ENCODE data around the gene CREB3L2. TPM values are rescaled to one million over a fixed set of nuclear protein-coding genes. Genes with fewer than 3 reads are reported as not detected.

CREB3L2 gene
- total RNA-seq, 1 experiment from 2014 or later: 49.8 TPM

GRCh38 chr7:137890449-137890921, 111.4 kb downstream of the CREB3L2 start:
- H3K4me2 ChIP-seq (ENCODE audit: low read length): no peak overlapping the region
- DNase-seq (ENCODE audit: low read depth, low spot score) (no peak), ATAC-seq (no peak)
- no peaks in the 10 kb centered on the region for H3K9me2 ChIP-seq (ENCODE audit: insufficient read depth)
- no peaks in the 10 kb centered on the region for H3K4me1 ChIP-seq (ENCODE audit: control insufficient read depth in 1 of 2, insufficient read depth in 2 of 2, low read length in 2 of 2)
- CTCF ChIA-PET: no interaction called here
- RAD21 ChIA-PET (ENCODE audit: low non-redundant PET in 1 of 2, low total read pairs in 2 of 2, uncharacterized antibody in 2 of 2, unreplicated experiment in 2 of 2): no interaction called here
- POLR2A ChIA-PET: no interaction called here
- no peak overlapping the region for H3K27ac ChIP-seq (ENCODE audit: low read depth, low read length)
- no peaks in the 10 kb centered on the region for H3K36me3 ChIP-seq (ENCODE audit: control insufficient read depth in 1 of 2, insufficient read depth in 2 of 2, low read length in 2 of 2)
- BruUV-seq (replicated peaks): no TSS peak
- H3K27me3 ChIP-seq (ENCODE audit: insufficient read depth, low read length): no peaks in the 10 kb centered on the region
- H4K20me1 ChIP-seq (ENCODE audit: insufficient read depth): no peaks in the 10 kb centered on the region
- H3K9me3 ChIP-seq (ENCODE audit: control insufficient read depth in 1 of 2, insufficient read depth in 1 of 2, low read depth in 1 of 2, low read length in 2 of 2): no peaks in the 10 kb centered on the region
- H3K9ac ChIP-seq (ENCODE audit: low read length): no peak overlapping the region
- intact Hi-C loops (cut with micrococcal nuclease): no loop called here
- H2AFZ ChIP-seq (ENCODE audit: low read depth, low read length, poor library complexity, severe bottlenecking): no peak overlapping the region
- no peaks in the 10 kb centered on the region for H3K79me2 ChIP-seq (ENCODE audit: insufficient read depth, low read length)
- H3K4me3 ChIP-seq (replicated peaks in 1 of 2; ENCODE audit: low read depth in 1 of 2, low read length in 2 of 2): no peak overlapping the region
- no peak for TF ChIP-seq FOSL1 (IDR thresholded peaks at IDR 0.05; ENCODE audit: low read depth)
- TF ChIP-seq RAD21 (IDR thresholded peaks at IDR 0.05; ENCODE audit: low read depth): no peak

GRCh38 chr7:137888241-137888640, 113.6 kb downstream of the CREB3L2 start:
- Histone ChIP-seq H3K79me2 (ENCODE audit: insufficient read depth, low read length) (no peaks in the 10 kb centered on the region), H3K27ac (ENCODE audit: low read depth, low read length) (no peak overlapping the region), H3K4me2 (ENCODE audit: low read length) (no peak overlapping the region), H2AFZ (ENCODE audit: low read depth, low read length, poor library complexity, severe bottlenecking) (no peak overlapping the region), H3K9ac (ENCODE audit: low read length) (no peak overlapping the region), H3K4me1 (ENCODE audit: control insufficient read depth in 1 of 2, insufficient read depth in 2 of 2, low read length in 2 of 2) (peaks cover 1 to 3% of the 10 kb centered on the region in 2 experiments), H3K9me3 (ENCODE audit: control insufficient read depth in 1 of 2, insufficient read depth in 1 of 2, low read depth in 1 of 2, low read length in 2 of 2) (no peaks in the 10 kb centered on the region), H3K36me3 (ENCODE audit: control insufficient read depth in 1 of 2, insufficient read depth in 2 of 2, low read length in 2 of 2) (no peaks in the 10 kb centered on the region), H3K27me3 (ENCODE audit: insufficient read depth, low read length) (no peaks in the 10 kb centered on the region), H3K9me2 (ENCODE audit: insufficient read depth) (no peaks in the 10 kb centered on the region), H4K20me1 (ENCODE audit: insufficient read depth) (no peaks in the 10 kb centered on the region), H3K4me3 (replicated peaks in 1 of 2; ENCODE audit: low read depth in 1 of 2, low read length in 2 of 2) (no peak overlapping the region)
- POLR2A ChIA-PET: no interaction called here
- intact Hi-C loops (cut with micrococcal nuclease): no loop called here
- DNase-seq (ENCODE audit: low read depth, low spot score) (no peak), ATAC-seq (no peak)
- CTCF ChIA-PET: interaction anchor here (1.0 kb wide), 1 partner anchor 16 kb away, joined by 3 read pairs; no protein-coding TSS in a partner anchor
- RAD21 ChIA-PET (ENCODE audit: low non-redundant PET in 1 of 2, low total read pairs in 2 of 2, uncharacterized antibody in 2 of 2, unreplicated experiment in 2 of 2): no interaction called here
- no TSS peak for BruUV-seq (replicated peaks)
- TF ChIP-seq ZNF274 (IDR thresholded peaks at IDR 0.05; ENCODE audit: low read depth, low read length): no peak
- TF ChIP-seq RAD21 (IDR thresholded peaks at IDR 0.05; ENCODE audit: low read depth): no peak
- TF ChIP-seq TCF7L2 (IDR thresholded peaks at IDR 0.05; ENCODE audit: borderline replicate concordance, extremely low read depth, insufficient read depth, insufficient read length): no peak
- no peak for TF ChIP-seq ATF3 (IDR thresholded peaks at IDR 0.05)
- TF ChIP-seq ZFX (IDR thresholded peaks at IDR 0.05): no peak
- TF ChIP-seq SP1 (IDR thresholded peaks at IDR 0.05; ENCODE audit: low read depth): no peak
- TF ChIP-seq ZBTB33 (IDR thresholded peaks at IDR 0.05; ENCODE audit: extremely low read depth, insufficient replicate concordance, low read length): no peak
- TF ChIP-seq REST (IDR thresholded peaks at IDR 0.05; ENCODE audit: low read depth): no peak
- no peak for TF ChIP-seq CEBPB (IDR thresholded peaks at IDR 0.05; ENCODE audit: low read depth)
- no peak for TF ChIP-seq SIN3A (IDR thresholded peaks at IDR 0.05; ENCODE audit: low read depth)
- TF ChIP-seq SRF (IDR thresholded peaks at IDR 0.05; ENCODE audit: low read depth): no peak
- no peak for TF ChIP-seq JUND (IDR thresholded peaks at IDR 0.05)
- no peak for TF ChIP-seq EGR1 (IDR thresholded peaks at IDR 0.05; ENCODE audit: low read depth)
- no peak for TF ChIP-seq POLR2AphosphoS5 (IDR thresholded peaks at IDR 0.05; ENCODE audit: low read depth, low read length)
- no peak for TF ChIP-seq CBX3 (IDR thresholded peaks at IDR 0.05; ENCODE audit: low read depth)

Measured in HCT116 (cell line).